HG02973 (cell line): ENCODE results near the gene DENND4C.
A peak's percentile ranks its signal among the peaks of the same experiment; 100 is the strongest.
"Not testable (repeated sequence)": the region's sequence is repeated elsewhere in the genome, so short reads cannot be mapped to it uniquely, and the experiment has no call there.

Experiments used
- ATAC-seq: cut with Tn5 transposase; IDR thresholded peaks from one replicate; pipeline ENCODE4 v1.9.1; 2021; ENCODE audit warnings: moderate library complexity; ENCODE audit not compliant: unreplicated experiment

DENND4C gene

DNA sequence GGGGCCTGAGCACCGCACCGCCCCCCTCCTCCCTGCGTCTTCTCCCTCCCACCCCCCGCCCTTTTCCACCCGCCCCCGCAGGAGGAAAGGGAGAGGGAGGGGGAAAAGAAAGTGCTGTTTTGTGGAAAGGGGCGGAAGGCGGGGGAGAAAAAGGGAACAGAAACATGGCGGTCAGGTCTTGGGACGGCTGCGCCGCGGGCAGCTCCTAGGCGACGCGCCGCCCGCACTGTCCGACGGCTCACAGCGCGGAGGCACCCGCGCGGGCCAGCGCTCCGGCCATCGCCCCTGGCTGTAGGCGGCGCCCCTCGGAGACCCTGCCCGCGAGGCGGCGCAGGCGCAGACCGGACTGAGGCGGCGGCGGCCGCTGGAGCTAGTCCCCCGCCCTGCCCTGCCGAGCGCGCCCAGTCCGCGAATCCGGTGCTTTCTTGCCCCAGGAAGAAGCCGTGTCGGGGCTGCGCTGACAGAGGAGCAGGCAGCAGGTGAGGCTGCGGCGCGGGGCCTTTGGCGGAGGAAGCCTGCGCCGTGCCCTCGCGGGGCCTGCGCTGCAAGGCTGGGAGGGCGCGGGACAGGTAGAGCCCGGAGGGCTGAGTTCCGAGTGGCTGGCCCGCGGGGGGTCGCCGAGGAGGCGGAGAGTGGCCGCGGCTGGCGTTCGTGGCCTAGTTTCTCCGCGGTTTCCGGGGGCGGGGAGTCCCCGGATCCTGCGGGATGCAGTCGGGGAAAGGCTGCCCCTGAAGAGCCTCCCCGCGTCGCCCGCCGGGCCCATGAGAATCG is at the start of gene DENND4C:
Gene DENND4C (plus strand): TSS at position 339 of the 771 bp plus-strand sequence. CDS start 45,482 bp downstream, outside the sequence.
- ATAC-seq, result peak; percentile 74

DNA sequence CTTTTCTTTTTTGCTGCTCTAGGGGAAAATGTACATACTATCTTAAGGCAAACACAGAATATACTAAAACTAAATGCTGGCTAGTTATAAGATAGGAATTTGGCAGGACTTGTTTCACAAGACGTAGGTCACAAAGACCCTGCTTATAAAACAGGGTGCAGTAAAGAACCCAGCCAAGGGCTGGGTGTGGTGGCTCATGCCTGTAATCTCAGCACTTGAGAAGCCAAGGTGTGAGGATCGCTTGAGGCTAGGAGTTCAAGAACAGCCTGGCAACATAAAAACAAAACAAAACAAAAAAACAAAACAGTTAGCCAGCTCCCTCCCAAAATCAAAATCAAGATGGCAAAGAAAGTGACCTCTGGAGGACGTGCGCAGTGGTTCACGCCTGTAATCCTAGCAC is 49.5 kb upstream of the DENND4C start:
- no peak for ATAC-seq

DNA sequence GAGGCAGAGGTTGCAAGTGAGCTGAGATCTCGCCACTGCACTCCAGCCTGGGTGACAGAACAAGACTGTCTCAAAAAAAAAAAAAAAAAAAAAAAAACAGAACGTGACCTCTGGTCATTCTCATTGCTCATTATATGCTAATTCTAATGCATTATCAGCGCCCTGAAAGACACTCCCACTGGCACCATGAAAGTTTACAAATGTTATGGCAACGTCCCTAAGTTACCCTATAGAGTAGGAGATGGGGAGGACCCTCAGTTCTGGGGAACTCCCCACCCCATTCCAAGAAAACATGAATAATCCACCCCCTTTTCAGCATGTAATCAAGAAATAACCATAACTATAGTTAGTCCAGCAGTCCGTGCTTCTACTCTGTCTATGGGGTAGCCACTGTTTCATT is 48.9 kb upstream of the DENND4C start:
- ATAC-seq, result no peak

DNA sequence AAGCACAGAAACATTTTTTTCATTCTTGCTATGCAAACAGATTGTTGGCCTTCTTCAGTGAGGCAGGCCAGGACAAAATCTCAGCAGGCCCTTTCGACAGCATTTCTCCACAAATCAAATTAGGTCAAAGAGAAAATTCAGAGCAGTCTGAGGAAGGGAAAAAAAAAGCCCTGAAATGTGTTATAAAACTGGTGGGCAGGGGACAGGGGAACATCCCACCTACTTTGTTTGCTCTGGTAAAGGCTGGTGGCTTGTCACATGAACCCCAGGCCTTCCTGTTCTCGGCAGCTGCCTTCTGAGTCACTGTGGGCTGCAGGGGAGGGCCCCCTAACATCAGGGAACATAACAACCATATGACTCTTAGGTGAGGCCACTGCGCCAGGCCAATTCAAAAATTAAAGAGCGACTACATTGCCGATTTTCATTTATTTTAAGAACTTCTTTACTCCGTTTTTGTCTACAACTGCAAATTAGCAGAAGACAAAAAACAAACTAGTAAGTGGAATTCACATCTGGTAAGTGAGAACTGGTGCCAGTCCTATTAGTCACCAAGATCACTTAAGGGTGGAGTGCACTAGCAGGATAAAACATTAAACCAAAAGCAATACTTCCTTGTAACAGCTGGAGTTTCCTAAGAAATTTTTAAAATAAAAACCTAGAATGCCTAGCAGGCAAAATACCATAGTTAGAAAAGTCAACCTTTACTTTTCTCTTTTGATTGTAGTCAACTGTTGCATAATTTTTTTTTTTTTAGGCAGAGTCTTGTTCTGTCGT is 46.2 kb upstream of the DENND4C start:
- peak; percentile 97 for ATAC-seq

DNA sequence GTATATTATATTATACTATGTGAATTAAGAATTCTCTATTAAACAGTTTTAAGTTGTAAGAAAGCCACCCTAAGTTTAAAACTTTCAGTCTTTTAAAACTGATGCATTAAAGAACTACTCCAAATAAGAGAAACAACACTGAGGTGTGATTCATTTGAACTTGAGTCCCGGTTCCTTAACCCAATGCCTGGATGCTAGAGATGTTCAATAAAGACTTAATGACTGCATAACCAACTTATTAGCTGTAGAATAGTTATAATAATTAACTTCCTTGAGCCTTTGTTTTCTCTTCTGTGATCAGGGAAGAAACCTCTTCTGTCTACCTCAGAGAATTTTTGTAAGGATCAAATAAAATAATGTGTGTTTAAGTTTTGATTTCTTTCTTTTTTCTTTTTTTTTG is 45.3 kb upstream of the DENND4C start:
- no peak for ATAC-seq

DNA sequence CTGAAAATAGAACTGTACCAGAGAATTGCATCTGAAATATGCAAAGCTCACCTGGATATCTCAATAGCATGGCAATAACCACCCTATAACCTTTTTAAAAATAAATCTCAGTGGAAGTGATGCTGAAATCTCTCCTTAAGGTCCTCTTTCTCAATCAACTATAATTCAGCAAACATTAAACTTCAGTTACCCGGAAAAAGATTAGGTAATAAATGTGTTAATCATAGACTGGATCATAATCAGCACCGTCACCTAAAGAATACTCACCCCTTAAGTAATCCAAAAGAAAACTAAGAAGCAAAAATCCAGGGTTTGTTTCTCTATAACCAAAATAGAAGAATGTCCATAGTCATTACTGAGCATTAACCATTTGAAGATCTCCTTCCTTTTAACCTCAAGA is 44.3 kb upstream of the DENND4C start:
- no peak for ATAC-seq

DNA sequence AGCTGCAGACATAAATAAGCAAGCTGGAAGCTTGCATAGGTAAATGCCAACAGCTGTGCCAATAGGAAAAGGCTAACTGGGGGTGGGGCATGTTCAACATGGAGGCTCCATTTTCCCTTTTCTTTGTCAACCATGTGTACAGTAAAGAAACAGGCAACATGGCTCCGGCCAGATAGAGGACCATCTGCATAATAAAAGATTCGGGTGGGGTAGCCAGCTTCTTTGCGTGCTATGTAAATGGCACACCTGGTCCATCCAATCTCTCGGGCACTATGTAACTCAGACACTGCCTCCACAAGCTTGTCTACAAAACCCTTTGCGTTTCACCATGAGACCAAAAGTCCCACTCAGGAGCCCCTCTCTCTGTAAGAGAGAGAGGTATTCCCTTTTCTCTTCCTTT is 41.7 kb upstream of the DENND4C start:
- ATAC-seq, result no peak

DNA sequence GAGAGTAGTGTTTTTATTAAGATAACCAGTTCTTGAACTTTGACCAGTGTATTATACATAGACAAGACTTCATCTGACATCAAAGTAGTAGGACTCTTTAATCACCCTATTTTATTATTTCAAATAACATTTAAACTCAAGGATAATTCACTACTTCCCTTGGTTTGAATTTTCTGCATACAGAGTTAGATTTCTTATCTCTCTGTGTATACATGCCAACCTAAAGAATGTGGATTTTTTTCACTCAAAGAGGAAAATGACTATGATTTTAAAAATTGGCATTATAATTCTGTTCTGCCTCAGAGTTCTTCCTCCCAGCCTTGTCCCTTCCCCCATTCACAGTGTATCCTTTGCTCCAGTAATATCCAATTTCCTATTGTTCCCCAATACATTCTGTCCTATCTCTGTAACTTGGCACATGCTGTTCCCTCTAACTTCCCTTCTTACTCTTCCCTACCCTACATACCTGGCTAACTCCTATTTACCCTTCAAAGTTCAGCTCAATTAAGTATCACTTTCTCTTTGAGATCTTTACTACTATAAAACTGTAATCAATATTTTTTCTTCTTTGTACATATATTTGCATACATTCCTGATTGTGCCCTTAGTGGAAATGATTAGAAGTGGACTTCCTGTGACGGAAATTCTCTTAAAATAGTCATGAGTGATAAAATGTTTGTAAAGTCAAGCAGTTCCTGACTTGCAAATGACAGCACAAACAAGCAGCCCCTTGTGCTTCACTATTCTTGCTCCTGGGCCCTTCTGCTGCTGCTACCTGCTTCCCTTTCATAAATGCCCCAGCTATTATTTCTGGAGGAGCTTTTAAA is 38.1 kb upstream of the DENND4C start:
- ATAC-seq, result no peak

DNA sequence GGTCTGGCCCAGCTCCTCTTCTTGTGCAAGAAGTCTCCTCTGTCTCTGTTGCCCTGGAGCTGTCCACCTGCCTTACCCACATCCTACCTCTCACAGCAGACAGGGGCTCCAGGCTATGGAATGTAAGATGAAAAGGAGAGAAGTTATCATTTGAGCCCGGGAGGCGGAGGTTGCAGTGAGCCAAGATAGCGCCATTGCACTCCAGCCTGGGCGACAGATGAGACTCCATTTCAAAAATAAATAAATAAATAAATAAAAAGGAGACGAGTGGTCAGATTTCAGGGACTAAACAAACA is 37.5 kb upstream of the DENND4C start:
- no peak for ATAC-seq

DNA sequence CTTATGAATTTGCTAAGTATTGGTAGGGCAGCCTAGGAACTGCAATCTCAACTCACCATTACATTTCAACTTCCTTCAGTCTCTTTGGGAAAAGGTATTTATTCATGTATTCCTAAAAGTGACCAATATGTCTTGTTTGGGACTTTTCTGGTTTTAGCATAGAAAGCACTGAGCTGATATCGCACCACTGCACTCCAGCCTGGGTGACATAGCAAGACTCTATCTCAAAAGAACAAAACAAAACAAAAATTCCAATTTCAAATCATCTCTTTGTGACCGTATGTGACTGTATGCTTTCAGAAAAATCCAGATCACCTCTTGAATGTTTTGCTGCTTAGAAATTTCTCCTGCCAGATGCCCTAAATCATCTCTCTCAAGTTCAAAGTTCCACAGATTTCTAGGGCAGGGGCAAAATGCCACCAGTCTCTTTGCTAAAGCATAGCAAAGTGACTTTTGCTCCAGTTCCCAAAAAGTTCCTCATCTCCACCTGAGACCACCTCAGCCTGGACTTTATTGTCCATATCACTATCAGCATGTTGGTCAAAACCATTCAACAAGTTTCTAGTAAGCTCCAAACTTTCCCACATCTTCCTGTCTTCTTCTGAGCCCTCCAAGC is 37.0 kb upstream of the DENND4C start:
- not testable (repeated sequence) for ATAC-seq

DNA sequence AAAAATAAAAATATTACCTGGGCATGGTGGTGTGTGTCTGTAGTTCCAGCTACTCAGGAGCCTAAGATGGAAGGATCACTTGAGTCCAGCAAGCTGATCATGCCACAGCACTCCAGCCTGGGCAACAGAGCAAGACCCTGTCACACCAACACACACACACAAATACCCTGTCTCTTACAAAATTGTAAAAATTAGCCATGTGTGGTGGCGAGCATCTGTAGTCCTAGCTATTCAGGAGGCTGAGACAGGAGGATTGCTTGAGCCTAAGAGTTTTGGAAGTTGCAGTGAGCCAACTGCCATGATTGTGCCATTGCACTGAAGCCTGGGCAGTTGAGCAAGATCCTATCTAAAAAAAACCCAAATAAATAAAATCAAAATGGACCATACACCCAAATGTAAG is 32.1 kb upstream of the DENND4C start:
- ATAC-seq, result no peak

DNA sequence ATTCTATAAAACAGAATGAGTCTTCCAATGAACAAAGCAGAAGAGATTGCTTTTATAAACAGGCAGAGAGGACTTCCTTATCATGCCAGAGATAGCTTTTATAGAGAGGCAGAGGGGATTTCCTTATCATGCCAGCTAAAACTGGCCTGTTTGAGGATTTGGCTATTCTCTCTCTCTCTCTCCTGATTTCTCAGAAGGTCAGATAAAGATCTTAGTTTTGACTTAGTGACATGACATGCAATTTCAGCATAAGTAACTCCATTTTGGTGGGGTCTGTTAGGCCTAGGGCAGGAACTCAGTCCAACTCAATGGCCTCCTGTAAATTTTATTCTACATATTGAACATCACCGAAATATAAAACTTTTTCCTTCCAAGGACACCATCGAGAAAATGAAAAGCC is 31.5 kb upstream of the DENND4C start:
- ATAC-seq, result no peak

DNA sequence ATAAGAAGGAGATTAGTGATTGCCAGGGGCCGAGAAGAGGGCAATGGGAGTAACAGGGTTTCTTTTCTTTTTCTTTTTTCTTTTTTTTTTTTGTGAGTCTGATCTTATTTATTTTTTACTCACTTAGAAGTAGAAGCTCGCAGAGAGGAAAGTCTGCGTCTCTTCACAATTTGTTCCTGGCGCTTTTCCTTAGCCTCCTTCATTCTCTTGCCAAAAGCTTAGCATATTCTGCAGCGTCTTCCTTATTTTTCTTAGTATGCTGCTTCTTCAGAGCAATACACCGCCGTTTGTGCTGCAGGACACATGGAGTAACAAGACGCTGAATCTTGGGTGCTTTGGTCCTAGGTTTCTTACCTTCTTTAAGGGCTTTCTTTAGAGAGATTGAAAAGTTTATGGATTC is 30.3 kb upstream of the DENND4C start:
- no peak for ATAC-seq

DNA sequence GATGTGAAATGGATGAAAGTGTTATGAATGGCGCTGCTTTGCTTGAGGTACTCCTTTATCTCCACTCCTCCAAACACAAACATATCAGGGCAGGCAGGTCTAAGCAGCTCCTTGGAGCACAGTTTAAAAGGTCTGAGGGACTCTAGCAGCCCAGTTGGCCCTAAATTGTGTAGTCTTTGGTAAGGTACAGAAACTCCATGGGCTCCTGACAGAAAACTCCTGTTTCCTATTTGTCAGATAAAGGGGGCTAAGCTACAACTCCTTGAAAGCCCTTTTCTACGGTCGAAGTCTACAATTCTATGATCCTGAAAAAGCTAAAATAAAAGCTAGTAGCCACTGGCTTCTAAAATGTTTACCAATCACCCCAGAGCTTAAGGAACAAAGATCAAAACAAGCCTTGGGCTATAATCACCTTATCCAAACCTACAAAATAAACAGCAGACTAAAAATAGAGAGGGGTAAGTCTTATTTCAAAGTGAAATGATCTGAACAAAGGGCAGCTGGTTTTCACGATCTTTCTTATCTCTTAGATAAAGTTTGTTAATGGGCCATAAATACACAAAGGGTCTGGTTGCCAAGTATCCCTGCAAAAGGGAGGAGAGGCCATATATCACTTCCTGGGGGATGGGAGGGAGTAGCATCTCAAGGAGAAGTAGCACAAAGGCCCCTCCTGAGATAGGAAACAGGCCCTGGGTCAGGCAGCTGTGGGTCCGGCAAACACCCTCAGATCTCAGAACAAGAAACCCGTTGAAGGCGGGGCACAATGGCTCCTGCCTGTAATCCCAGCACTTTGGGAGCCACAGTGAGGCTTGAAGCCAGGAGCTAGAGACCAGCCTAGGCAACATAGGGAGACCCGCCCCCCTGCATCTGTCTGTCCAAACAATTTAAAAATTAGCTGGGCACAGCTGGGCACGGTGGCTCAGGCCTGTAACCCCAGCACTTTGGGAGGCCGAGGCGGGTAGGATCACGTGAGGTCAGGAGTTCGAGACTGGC is 28.3 kb upstream of the DENND4C start:
- ATAC-seq, result no peak

DNA sequence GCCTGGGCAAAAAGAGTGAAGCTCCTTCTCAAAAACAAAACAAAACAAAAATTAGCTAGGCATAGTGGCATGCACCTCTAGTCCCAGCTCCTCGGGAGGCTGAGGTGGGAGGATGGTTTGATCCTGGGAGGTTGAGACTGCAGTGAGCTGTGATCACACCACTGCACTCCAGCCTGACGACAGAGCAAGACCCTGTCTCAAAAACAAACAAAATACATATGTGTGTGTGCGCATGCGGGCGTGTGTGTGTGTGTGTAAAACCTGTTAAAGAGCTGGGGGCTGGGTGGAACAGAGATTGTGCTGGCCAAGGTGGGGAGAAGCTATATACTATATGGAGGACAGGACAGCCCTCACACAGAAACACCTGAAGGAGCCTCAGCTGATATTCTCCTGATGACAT is 27.4 kb upstream of the DENND4C start:
- no peak for ATAC-seq

DNA sequence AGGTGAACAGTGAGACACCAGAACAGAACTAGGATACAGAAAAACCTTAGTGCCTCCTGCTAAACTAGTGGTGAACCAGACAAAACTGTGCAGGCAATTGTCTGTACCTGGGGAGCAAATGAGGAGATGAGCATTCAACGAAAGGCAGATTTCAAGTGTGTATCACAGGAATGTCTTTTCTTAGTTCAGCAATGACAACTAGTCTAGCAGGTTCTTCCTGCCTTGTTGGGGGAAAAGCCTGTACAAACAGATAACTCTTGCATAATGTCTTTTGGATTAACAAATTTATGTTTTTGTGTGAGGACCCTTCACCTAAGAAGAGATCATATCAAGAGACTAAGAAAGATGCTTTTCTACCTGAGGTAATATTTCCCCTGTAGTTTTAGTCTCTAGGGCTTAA is 21.8 kb upstream of the DENND4C start:
- no peak for ATAC-seq

DNA sequence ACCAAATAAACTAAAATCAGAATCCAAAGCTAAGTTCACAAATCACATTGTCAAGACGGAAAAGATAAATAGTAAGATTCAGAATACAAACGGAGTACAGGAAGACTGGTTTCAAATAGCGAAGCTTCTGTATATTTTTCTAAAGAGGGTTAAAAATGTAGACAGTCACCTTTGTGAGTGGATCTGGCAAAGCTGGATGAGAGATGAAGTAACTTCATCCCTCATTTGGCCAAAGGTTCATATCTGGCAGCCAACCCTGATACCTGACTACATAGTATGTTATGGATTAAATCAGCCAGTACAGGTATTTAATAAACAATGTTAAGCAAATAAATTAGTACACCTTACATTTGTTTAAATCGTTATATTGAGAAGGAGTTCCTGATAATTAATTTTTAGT is 21.3 kb upstream of the DENND4C start:
- no peak for ATAC-seq

DNA sequence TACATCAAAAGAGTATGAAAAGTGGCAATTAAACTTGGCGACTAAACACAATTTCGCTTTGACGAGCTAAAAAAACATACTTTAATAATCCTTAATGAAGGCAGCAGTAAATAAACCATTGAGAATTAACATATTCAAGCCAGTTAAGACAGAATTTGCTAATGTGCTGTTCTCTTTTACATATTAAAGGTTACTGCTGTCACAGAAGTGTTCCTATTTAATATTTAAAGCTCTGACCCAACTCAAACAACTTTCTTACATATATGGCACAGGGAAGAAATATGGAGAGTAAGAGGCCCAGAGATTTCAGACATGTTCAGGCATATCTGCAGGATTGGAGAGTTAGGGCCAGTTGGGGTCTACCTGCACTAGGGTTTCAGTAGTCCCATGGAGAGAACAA is 16.7 kb upstream of the DENND4C start:
- ATAC-seq, result no peak

DNA sequence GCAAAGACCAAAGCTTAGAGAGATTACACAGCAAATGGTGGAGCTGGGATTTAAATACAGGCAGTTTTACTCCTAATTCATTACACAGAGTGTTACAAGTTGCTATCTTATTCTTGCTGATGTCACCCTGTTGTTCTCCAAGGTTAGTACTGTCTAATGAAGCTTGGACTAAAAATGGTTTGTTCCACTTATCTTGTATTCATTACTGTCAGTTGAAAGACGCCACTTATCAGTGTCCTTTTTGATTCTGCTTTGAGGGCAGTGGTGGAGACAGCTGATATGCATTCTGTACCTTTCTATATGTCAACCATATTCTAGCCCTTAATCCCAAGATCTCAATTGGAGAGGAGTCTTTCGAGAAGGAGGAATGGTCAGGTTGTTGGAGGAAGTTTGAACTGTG is 14.0 kb upstream of the DENND4C start:
- no peak for ATAC-seq

DNA sequence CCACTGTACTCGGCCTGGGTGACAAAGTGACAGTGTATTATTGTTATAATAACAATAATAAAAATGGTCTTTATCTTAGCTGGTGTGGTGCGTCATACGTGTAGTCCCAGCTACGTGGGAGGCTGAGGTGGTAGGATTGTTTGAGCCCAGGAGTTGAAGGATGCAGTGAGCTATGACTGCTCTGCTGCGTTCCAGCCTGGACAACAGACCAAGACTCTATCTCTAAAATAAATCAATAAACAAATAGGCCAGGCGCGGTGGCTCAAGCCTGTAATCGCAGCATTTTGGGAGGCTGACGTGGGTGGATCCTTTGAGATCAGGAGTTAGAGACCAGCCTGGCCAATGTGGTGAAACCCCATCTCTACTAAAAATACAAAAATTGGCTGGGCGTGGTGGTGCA is 9.2 kb upstream of the DENND4C start:
- no peak for ATAC-seq
